Endothelial cell of umbilical vein (primary cell): Measurements from ENCODE around the gene STIM1. TPM values are rescaled to one million over a fixed set of nuclear protein-coding genes. Genes with fewer than 3 reads are reported as not detected.

Source experiments
- BruUV-seq: library from RNA; stranded (reverse); fragments of 400-500 nt; replicated peaks from 2 replicates; lab custom pipeline; 2021; lab: Mats Ljungman, UMichigan
- CTCF ChIA-PET: fragments of 300-600, 350-600 bp; sonication (Branson Sonifier 250); formaldehyde crosslinking; loops from one replicate; lab custom pipeline; 2021; ENCODE audit warnings: antibody characterized with exemption, inconsistent platforms; lab: Charles Lee
- POLR2A ChIA-PET: fragments of 300-600, 350-600 bp; sonication (Branson Sonifier 250); formaldehyde crosslinking; loops from one replicate; lab custom pipeline; 2021; ENCODE audit warnings: antibody characterized with exemption, inconsistent platforms; lab: Charles Lee
- DNase-seq: peaks from one replicate; pipeline ENCODE4 v3.0.0-alpha.2; 2011; ENCODE audit warnings: low read depth, low spot score
- FAIRE-seq: peaks from 2 replicates; lab custom pipeline; 2011; peaks lifted over from hg19 to GRCh38; lab: Jason Lieb, UNC
- H2AFZ ChIP-seq: 2 replicates; pipeline ENCODE4 v1.6.0; 2012; ENCODE audit warnings: low read depth, low read length, control low read depth, inconsistent platforms
- H3K27ac ChIP-seq: 2 replicates; pipeline ENCODE4 v1.5.1; 2011; ENCODE audit warnings: low read depth, mild to moderate bottlenecking, control low read depth, low read length, moderate library complexity; ENCODE audit not compliant: insufficient read depth
- H3K27me3 ChIP-seq, 2 experiments: 2 replicates each; pipeline versions ENCODE4 v1.6.0 to v1.6.1; 2011; ENCODE audit warnings: low read length in 2 of 2, mixed read lengths in 1 of 2; ENCODE audit not compliant: control insufficient read depth in 2 of 2, insufficient read depth in 2 of 2
- H3K36me3 ChIP-seq, 2 experiments: 2 replicates in 1 of 2; 3 replicates in 1 of 2; pipeline ENCODE4 v1.5.1; 2011; ENCODE audit warnings: low read length in 2 of 2, mild to moderate bottlenecking in 1 of 2, moderate library complexity in 1 of 2; ENCODE audit not compliant: control insufficient read depth in 2 of 2, insufficient read depth in 2 of 2; ENCODE audit errors: extremely low read depth in 1 of 2
- H3K4me1 ChIP-seq: 3 replicates; pipeline ENCODE4 v1.5.1; 2011; ENCODE audit warnings: mild to moderate bottlenecking, low read length; ENCODE audit not compliant: control insufficient read depth, insufficient read depth; ENCODE audit errors: extremely low read depth
- H3K4me2 ChIP-seq: 2 replicates; pipeline ENCODE4 v1.6.1; 2011; ENCODE audit warnings: low read length, control low read depth, mixed read lengths; ENCODE audit not compliant: insufficient read depth
- H3K4me3 ChIP-seq, 3 experiments: fragments of 200-600 bp in 1 of 3; sonication (generic), shearing (Covaris generic) in 1 of 3; replicated peaks in 1 of 3; 2 replicates each; pipeline ENCODE4 v1.5.1; 2011 to 2016; ENCODE audit warnings: control low read depth in 3 of 3, low read length in 3 of 3, mild to moderate bottlenecking in 2 of 3, inconsistent platforms in 1 of 3, low read depth in 1 of 3, moderate library complexity in 1 of 3; ENCODE audit not compliant: insufficient read depth in 1 of 3
- H3K79me2 ChIP-seq: 2 replicates; pipeline ENCODE4 v1.6.0; 2012; ENCODE audit warnings: low read length, inconsistent platforms; ENCODE audit not compliant: control insufficient read depth, insufficient read depth
- H3K9ac ChIP-seq: replicated peaks from 2 replicates; pipeline ENCODE3; 2011; ENCODE audit warnings: low read length, control low read depth; ENCODE audit not compliant: insufficient read depth; ENCODE audit errors: extremely low read depth
- H3K9me1 ChIP-seq: replicated peaks from 3 replicates; pipeline ENCODE4 v1.6.0; 2011; ENCODE audit warnings: mild to moderate bottlenecking, low read length; ENCODE audit not compliant: control insufficient read depth, insufficient read depth; ENCODE audit errors: extremely low read depth
- H3K9me3 ChIP-seq: replicated peaks from 2 replicates; pipeline ENCODE4 v1.5.1; 2012; ENCODE audit warnings: low read length, inconsistent platforms; ENCODE audit not compliant: control insufficient read depth, insufficient read depth
- H4K20me1 ChIP-seq: replicated peaks from 2 replicates; pipeline ENCODE3; 2011; ENCODE audit warnings: mild to moderate bottlenecking, low read length; ENCODE audit not compliant: control insufficient read depth, insufficient read depth; ENCODE audit errors: extremely low read depth
- EZH2 ChIP-seq: IDR thresholded peaks from 2 replicates; pipeline ENCODE4 v1.6.1; 2012; ENCODE audit warnings: borderline replicate concordance, low read depth, mild to moderate bottlenecking, moderate library complexity, low read length, inconsistent platforms; ENCODE audit not compliant: severe bottlenecking
- FOS ChIP-seq: IDR thresholded peaks from 2 replicates; pipeline ENCODE4 v1.6.1; 2011; ENCODE audit warnings: mild to moderate bottlenecking, low read length, moderate library complexity, borderline replicate concordance; ENCODE audit not compliant: insufficient read depth
- GATA2 ChIP-seq: IDR thresholded peaks from 2 replicates; pipeline ENCODE4 v1.7.0; 2011; ENCODE audit warnings: low read depth, mild to moderate bottlenecking, moderate library complexity, mixed read lengths, low read length; ENCODE audit not compliant: insufficient read length, insufficient read depth
- JUN ChIP-seq: IDR thresholded peaks from 2 replicates; pipeline ENCODE4 v1.6.1; 2011; ENCODE audit warnings: borderline replicate concordance, low read depth; ENCODE audit not compliant: insufficient read length, insufficient read depth
- MYC ChIP-seq: IDR thresholded peaks from one replicate; pipeline ENCODE4 v1.6.1; 2011; ENCODE audit warnings: mild to moderate bottlenecking, low read depth, low read length
- POLR2A ChIP-seq: IDR thresholded peaks from 2 replicates; pipeline ENCODE4 v1.6.1; 2012; ENCODE audit warnings: low read depth, mild to moderate bottlenecking, control low read depth, low read length
- POLR2AphosphoS5 ChIP-seq: IDR thresholded peaks from 2 replicates; pipeline ENCODE4 v1.6.1; 2012; ENCODE audit warnings: low read depth, mild to moderate bottlenecking, control low read depth, low read length, moderate library complexity; ENCODE audit not compliant: insufficient read depth
- dilution Hi-C: fragments of 300-500 bp; cut with MboI; formaldehyde crosslinking; loops from one replicate; pipeline ENCODE4 v1.15.0; 2019; ENCODE audit warnings: low sequenced_read_pairs; ENCODE audit not compliant: extremely low pct_ligation_motif_present
- intact Hi-C: fragments of 100-400 bp; cut with micrococcal nuclease; formaldehyde crosslinking; loops from one replicate; pipeline ENCODE4 v1.10.0; 2022
- polyA plus RNA-seq, 4 experiments: library from polyadenylated mRNA; depleted of rRNA in 3 of 4; stranded (reverse) in 3 of 4; unstranded in 1 of 4; fragments of >200 nt; gene quantifications; 2 replicates each; pipeline versions ENCODE4 v1.2.1 to v1.2.3, GENCODE V29; 2011 to 2012; ENCODE audit warnings: missing spikeins in 1 of 4
- total RNA-seq: library from RNA; stranded (reverse); gene quantifications from 2 replicates; pipeline ENCODE4 v1.2.3, GENCODE V29; 2021
- TF ChIP-seq, protein P1 (sequence below), 2 donors: IDR thresholded peaks; 1 replicate in 1 of 2; 2 replicates in 1 of 2; pipeline ENCODE4 v1.5.1; 2011; ENCODE audit warnings: low read length in 2 of 2, mild to moderate bottlenecking in 2 of 2, moderate library complexity in 2 of 2, control low read depth in 1 of 2, inconsistent platforms in 1 of 2, low read depth in 1 of 2; ENCODE audit not compliant: insufficient read depth in 1 of 2; ENCODE audit errors: extremely low read depth in 1 of 2
- TF ChIP-seq, protein P2 (sequence below): IDR thresholded peaks from 2 replicates; pipeline ENCODE4 v1.6.1; 2011; ENCODE audit not compliant: insufficient read depth, insufficient read length

STIM1 gene
- total and polyA plus RNA-seq, 2 donors (not counting 3 experiments of a cell fraction or from before 2014, with no cell fraction given): 32.7 to 33.4 TPM

DNA sequence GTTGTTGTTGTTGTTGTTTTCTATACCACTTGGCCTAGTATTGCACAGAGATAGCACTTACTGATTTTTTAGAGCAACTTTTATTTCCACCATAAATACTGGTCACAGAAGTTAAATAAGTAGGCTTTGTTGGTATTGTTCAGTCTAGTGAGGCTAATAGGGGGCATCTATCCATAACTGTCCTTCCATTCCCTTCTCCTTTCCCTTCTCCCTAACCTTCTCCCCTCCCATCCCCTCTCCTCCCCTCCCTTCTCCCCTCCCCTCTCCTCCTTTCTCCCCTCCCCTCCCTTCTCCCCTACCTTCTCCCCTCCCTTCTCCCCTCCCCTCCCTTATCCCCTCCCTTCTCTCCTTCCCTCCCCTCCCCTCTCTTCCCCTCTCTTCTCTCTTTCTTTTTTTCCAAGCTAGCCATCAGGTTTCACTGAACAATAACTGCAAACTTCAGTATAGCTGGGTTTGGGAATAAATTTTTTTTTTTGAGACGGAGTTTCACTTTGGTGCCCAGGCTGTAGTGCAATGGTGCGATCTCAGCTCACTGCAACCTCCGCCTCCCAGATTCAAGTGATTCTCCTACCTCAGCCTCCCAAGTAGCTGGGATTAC lies 56.5 kb downstream of the STIM1 start:
- H3K4me1 ChIP-seq: no peaks in the 10 kb centered on the region
- intact Hi-C loops (no loop called here), dilution Hi-C loops (no loop called here)
- H3K4me3 ChIP-seq: no peak overlapping the region
- no peak for FAIRE-seq
- H3K27ac ChIP-seq: no peak overlapping the region
- H3K9me3 ChIP-seq: no peaks in the 10 kb centered on the region
- H3K9ac ChIP-seq: no peak overlapping the region
- no peaks in the 10 kb centered on the region for H3K27me3 ChIP-seq
- H3K4me2 ChIP-seq: no peak overlapping the region
- H3K36me3 ChIP-seq: no peaks in the 10 kb centered on the region
- POLR2A ChIA-PET: no interaction called here
- BruUV-seq: no TSS peak
- no peaks in the 10 kb centered on the region for H3K79me2 ChIP-seq
- CTCF ChIA-PET: interaction anchor here (1.4 kb wide), 1 partner anchor 57 kb away, joined by 5 read pairs; the partner anchor contains the start of gene STIM1
- H4K20me1 ChIP-seq: no peaks in the 10 kb centered on the region
- no peak for DNase-seq
- TF ChIP-seq MYC: no peak
- TF ChIP-seq, protein P1, sequence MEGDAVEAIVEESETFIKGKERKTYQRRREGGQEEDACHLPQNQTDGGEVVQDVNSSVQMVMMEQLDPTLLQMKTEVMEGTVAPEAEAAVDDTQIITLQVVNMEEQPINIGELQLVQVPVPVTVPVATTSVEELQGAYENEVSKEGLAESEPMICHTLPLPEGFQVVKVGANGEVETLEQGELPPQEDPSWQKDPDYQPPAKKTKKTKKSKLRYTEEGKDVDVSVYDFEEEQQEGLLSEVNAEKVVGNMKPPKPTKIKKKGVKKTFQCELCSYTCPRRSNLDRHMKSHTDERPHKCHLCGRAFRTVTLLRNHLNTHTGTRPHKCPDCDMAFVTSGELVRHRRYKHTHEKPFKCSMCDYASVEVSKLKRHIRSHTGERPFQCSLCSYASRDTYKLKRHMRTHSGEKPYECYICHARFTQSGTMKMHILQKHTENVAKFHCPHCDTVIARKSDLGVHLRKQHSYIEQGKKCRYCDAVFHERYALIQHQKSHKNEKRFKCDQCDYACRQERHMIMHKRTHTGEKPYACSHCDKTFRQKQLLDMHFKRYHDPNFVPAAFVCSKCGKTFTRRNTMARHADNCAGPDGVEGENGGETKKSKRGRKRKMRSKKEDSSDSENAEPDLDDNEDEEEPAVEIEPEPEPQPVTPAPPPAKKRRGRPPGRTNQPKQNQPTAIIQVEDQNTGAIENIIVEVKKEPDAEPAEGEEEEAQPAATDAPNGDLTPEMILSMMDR (IDR thresholded peaks at IDR 0.05; ENCODE audit: extremely low read depth in 1 of 2, insufficient read depth in 1 of 2, low read depth in 1 of 2, low read length in 2 of 2): no peak
- TF ChIP-seq POLR2A: no peak
- TF ChIP-seq EZH2: no peak
- TF ChIP-seq GATA2: no peak
- TF ChIP-seq JUN: no peak
- no peak for TF ChIP-seq POLR2AphosphoS5
- TF ChIP-seq FOS: no peak
- TF ChIP-seq, protein P2, sequence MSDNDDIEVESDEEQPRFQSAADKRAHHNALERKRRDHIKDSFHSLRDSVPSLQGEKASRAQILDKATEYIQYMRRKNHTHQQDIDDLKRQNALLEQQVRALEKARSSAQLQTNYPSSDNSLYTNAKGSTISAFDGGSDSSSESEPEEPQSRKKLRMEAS: no peak
- no peak overlapping the region for H2AFZ ChIP-seq
- H3K9me1 ChIP-seq: no peaks in the 10 kb centered on the region
